ENCODE data around the gene PRKG1. TPM values are rescaled to one million over a fixed set of nuclear protein-coding genes. Genes with fewer than 3 reads are reported as not detected.

PRKG1 gene
- total RNA-seq, 1 experiment from 2014 or later, result 16.5 TPM

GRCh38 chr10:51113007-51113406 lies 38.7 kb downstream of the PRKG1 start:
- ChIA-PET POLR2A (no interaction called here), CTCF (interaction anchor here (0.6 to 1.2 kb wide), 3 partner anchors 8 to 257 kb away, joined by 3 to 6 read pairs (median 3); no protein-coding TSS in a partner anchor)
- TF ChIP-seq MAX (CRISPR knock-in tag; IDR thresholded peaks at IDR 0.05) (no peak), SP1 (CRISPR knock-in tag; conservative IDR thresholded peaks at IDR 0.05) (no peak), ESRRA (CRISPR knock-in tag; IDR thresholded peaks at IDR 0.05; ENCODE audit: borderline replicate concordance) (no peak), RORB (CRISPR knock-in tag; IDR thresholded peaks at IDR 0.05) (no peak), ETV6 (CRISPR knock-in tag; IDR thresholded peaks at IDR 0.05) (no peak), ZNF425 (CRISPR knock-in tag; conservative IDR thresholded peaks at IDR 0.05) (no peak), SMAD4 (CRISPR knock-in tag; IDR thresholded peaks at IDR 0.05) (no peak), JUN (CRISPR knock-in tag; IDR thresholded peaks at IDR 0.05) (no peak), ZNF671 (CRISPR knock-in tag; IDR thresholded peaks at IDR 0.05) (no peak), ZNF512 (CRISPR knock-in tag; IDR thresholded peaks at IDR 0.05; ENCODE audit: borderline replicate concordance) (no peak), IRF2 (CRISPR knock-in tag; IDR thresholded peaks at IDR 0.05; ENCODE audit: borderline replicate concordance, low read depth) (no peak), FOXJ3 (CRISPR knock-in tag; IDR thresholded peaks at IDR 0.05; ENCODE audit: borderline replicate concordance) (no peak), HMGA2 (CRISPR knock-in tag; IDR thresholded peaks at IDR 0.05) (no peak), ZNF138 (CRISPR knock-in tag; conservative IDR thresholded peaks at IDR 0.05) (no peak)
- TF ChIP-seq, protein P1, sequence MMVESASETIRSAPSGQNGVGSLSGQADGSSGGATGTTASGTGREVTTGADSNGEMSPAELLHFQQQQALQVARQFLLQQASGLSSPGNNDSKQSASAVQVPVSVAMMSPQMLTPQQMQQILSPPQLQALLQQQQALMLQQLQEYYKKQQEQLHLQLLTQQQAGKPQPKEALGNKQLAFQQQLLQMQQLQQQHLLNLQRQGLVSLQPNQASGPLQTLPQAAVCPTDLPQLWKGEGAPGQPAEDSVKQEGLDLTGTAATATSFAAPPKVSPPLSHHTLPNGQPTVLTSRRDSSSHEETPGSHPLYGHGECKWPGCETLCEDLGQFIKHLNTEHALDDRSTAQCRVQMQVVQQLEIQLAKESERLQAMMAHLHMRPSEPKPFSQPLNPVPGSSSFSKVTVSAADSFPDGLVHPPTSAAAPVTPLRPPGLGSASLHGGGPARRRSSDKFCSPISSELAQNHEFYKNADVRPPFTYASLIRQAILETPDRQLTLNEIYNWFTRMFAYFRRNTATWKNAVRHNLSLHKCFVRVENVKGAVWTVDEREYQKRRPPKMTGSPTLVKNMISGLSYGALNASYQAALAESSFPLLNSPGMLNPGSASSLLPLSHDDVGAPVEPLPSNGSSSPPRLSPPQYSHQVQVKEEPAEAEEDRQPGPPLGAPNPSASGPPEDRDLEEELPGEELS (CRISPR knock-in tag; IDR thresholded peaks at IDR 0.05), result no peak
- TF ChIP-seq, protein P2, sequence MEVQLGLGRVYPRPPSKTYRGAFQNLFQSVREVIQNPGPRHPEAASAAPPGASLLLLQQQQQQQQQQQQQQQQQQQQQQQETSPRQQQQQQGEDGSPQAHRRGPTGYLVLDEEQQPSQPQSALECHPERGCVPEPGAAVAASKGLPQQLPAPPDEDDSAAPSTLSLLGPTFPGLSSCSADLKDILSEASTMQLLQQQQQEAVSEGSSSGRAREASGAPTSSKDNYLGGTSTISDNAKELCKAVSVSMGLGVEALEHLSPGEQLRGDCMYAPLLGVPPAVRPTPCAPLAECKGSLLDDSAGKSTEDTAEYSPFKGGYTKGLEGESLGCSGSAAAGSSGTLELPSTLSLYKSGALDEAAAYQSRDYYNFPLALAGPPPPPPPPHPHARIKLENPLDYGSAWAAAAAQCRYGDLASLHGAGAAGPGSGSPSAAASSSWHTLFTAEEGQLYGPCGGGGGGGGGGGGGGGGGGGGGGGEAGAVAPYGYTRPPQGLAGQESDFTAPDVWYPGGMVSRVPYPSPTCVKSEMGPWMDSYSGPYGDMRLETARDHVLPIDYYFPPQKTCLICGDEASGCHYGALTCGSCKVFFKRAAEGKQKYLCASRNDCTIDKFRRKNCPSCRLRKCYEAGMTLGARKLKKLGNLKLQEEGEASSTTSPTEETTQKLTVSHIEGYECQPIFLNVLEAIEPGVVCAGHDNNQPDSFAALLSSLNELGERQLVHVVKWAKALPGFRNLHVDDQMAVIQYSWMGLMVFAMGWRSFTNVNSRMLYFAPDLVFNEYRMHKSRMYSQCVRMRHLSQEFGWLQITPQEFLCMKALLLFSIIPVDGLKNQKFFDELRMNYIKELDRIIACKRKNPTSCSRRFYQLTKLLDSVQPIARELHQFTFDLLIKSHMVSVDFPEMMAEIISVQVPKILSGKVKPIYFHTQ (CRISPR knock-in tag; IDR thresholded peaks at IDR 0.05), result no peak
- TF ChIP-seq, protein P3, sequence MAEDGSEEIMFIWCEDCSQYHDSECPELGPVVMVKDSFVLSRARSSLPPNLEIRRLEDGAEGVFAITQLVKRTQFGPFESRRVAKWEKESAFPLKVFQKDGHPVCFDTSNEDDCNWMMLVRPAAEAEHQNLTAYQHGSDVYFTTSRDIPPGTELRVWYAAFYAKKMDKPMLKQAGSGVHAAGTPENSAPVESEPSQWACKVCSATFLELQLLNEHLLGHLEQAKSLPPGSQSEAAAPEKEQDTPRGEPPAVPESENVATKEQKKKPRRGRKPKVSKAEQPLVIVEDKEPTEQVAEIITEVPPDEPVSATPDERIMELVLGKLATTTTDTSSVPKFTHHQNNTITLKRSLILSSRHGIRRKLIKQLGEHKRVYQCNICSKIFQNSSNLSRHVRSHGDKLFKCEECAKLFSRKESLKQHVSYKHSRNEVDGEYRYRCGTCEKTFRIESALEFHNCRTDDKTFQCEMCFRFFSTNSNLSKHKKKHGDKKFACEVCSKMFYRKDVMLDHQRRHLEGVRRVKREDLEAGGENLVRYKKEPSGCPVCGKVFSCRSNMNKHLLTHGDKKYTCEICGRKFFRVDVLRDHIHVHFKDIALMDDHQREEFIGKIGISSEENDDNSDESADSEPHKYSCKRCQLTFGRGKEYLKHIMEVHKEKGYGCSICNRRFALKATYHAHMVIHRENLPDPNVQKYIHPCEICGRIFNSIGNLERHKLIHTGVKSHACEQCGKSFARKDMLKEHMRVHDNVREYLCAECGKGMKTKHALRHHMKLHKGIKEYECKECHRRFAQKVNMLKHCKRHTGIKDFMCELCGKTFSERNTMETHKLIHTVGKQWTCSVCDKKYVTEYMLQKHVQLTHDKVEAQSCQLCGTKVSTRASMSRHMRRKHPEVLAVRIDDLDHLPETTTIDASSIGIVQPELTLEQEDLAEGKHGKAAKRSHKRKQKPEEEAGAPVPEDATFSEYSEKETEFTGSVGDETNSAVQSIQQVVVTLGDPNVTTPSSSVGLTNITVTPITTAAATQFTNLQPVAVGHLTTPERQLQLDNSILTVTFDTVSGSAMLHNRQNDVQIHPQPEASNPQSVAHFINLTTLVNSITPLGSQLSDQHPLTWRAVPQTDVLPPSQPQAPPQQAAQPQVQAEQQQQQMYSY (CRISPR knock-in tag; IDR thresholded peaks at IDR 0.05), result no peak
- no peak overlapping the region for H3K4me3 Mint-ChIP-seq
- H3K4me1 Mint-ChIP-seq, result peaks cover 33% of the 10 kb centered on the region
- no peaks in the 10 kb centered on the region for H3K27me3 Mint-ChIP-seq (ENCODE audit: low read depth)
- H3K9me3 Mint-ChIP-seq, result peaks cover 4% of the 10 kb centered on the region; the same call in 1 of the 2 replicates
- H3K36me3 Mint-ChIP-seq, result no peaks in the 10 kb centered on the region
- H3K27ac Mint-ChIP-seq, result no peak overlapping the region
- no peak for DNase-seq (ENCODE audit: low spot score)
- ATAC-seq, result no peak

Data from WTC11 (cell line).